ENCODE measurements around the gene PSMB8. TPM values are rescaled to one million over a fixed set of nuclear protein-coding genes. Genes with fewer than 3 reads are reported as not detected.

PSMB8 gene
- total and polyA plus RNA-seq, 2 of the 8 experiments (the other 6 are each of a cell fraction or from before 2014, with no cell fraction given) = 18.4 to 43.0 TPM

DNA sequence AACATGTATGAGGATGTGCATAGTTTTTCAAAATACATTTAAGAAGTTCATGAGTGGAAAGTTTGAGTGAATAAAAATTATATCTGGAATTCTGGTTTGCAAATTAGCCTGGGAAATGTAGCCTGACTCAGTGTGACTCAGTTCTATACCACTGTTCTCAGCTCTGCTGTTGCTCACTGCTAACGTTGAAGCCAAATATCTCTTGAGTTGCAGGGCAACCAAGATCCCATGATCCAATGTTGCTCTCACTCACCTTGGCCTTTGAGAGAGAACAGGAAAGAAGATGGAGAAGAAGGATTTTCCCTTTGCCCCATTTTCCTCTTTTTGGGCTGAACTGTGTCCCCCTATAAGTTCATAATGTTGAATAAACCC is 39.0 kb upstream of the PSMB8 start:
- Histone ChIP-seq H2AK5ac (ENCODE audit: low read depth, low read length) (no peak overlapping the region), H4K20me1 (replicated peaks in 1 of 2; ENCODE audit: control insufficient read depth in 1 of 2, insufficient read depth in 2 of 2, low read length in 2 of 2) (no peaks in the 10 kb centered on the region), H3K79me2 (ENCODE audit: control insufficient read depth in 1 of 2, insufficient read depth in 2 of 2, low read length in 2 of 2) (no peaks in the 10 kb centered on the region), H3K9me3 (ENCODE audit: insufficient read depth in 2 of 2, low read depth in 1 of 2, low read length in 1 of 2) (no peaks in the 10 kb centered on the region), H2AFZ (ENCODE audit: low read length) (no peak overlapping the region), H4K91ac (replicated peaks; ENCODE audit: insufficient read length, low read length) (no peak overlapping the region), H2BK120ac (replicated peaks; ENCODE audit: low read depth, low read length) (no peak overlapping the region), H3K4me1 (replicated peaks in 1 of 4; ENCODE audit: control insufficient read depth in 3 of 4, insufficient read depth in 4 of 4, low read length in 3 of 4) (no peaks in the 10 kb centered on the region), H2BK5ac (ENCODE audit: low read depth, low read length) (no peak overlapping the region), H4K5ac (ENCODE audit: insufficient read length, low read depth, low read length) (no peak overlapping the region), H4K8ac (ENCODE audit: extremely low read depth, insufficient read depth, low read length) (no peak overlapping the region), H3K23ac (ENCODE audit: insufficient read length) (no peak overlapping the region), H3K4ac (replicated peaks; ENCODE audit: insufficient read length, low read depth, low read length) (no peak overlapping the region), H3K4me3 (ENCODE audit: extremely low read depth in 1 of 4, insufficient read depth in 2 of 4, low read depth in 3 of 4, low read length in 4 of 4) (no peak overlapping the region), H3K27me3 (replicated peaks in 1 of 4; ENCODE audit: control insufficient read depth in 3 of 4, extremely low read depth in 1 of 4, insufficient read depth in 3 of 4, low read length in 3 of 4) (no peaks in the 10 kb centered on the region), H2BK20ac (ENCODE audit: low read length) (no peak overlapping the region), H3K18ac (ENCODE audit: extremely low read depth, low read length) (no peak overlapping the region), H3K23me2 (ENCODE audit: low read depth, low read length) (no peaks in the 10 kb centered on the region), H3K27ac (ENCODE audit: low read depth, low read length) (no peak overlapping the region), H3K14ac (ENCODE audit: insufficient read length) (no peak overlapping the region), H2BK15ac (ENCODE audit: low read length) (no peak overlapping the region), H3K4me2 (ENCODE audit: insufficient read depth in 1 of 2, low read depth in 2 of 2, low read length in 2 of 2) (no peak overlapping the region), H3K56ac (replicated peaks; ENCODE audit: insufficient read length, low read depth, low read length) (no peak overlapping the region), H3K9ac (replicated peaks in 1 of 4; ENCODE audit: extremely low read depth in 1 of 4, low read depth in 3 of 4, low read length in 3 of 4) (no peak overlapping the region), H3K36me3 (ENCODE audit: control insufficient read depth in 2 of 4, insufficient read depth in 4 of 4, low read length in 3 of 4) (no peaks in the 10 kb centered on the region), H2BK12ac (ENCODE audit: low read depth, low read length) (no peak overlapping the region), H3K79me1 (ENCODE audit: low read depth, low read length) (no peaks in the 10 kb centered on the region)
- TF ChIP-seq SRF (IDR thresholded peaks at IDR 0.05; ENCODE audit: low read depth, low read length) = no peak
- no peak for TF ChIP-seq SP2 (IDR thresholded peaks at IDR 0.05; ENCODE audit: low read length)
- TF ChIP-seq JUND (IDR thresholded peaks at IDR 0.05; ENCODE audit: low read length) = no peak
- TF ChIP-seq BCL11A (IDR thresholded peaks at IDR 0.05; ENCODE audit: low read depth in 2 of 2, low read length in 2 of 2) = no peak
- no peak for TF ChIP-seq EGR1 (IDR thresholded peaks at IDR 0.05; ENCODE audit: borderline replicate concordance, low read depth, low read length)
- TF ChIP-seq CREB1 (IDR thresholded peaks at IDR 0.05) = no peak
- TF ChIP-seq KDM5A (IDR thresholded peaks at IDR 0.05; ENCODE audit: low read length) = no peak
- TF ChIP-seq, protein P1, sequence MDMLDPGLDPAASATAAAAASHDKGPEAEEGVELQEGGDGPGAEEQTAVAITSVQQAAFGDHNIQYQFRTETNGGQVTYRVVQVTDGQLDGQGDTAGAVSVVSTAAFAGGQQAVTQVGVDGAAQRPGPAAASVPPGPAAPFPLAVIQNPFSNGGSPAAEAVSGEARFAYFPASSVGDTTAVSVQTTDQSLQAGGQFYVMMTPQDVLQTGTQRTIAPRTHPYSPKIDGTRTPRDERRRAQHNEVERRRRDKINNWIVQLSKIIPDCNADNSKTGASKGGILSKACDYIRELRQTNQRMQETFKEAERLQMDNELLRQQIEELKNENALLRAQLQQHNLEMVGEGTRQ (IDR thresholded peaks at IDR 0.05; ENCODE audit: low read length) = no peak
- TF ChIP-seq SP1 (IDR thresholded peaks at IDR 0.05; ENCODE audit: low read depth, low read length) = no peak
- no peak for TF ChIP-seq SIN3A (conservative IDR thresholded peaks at IDR 0.05 in 1 of 2, IDR thresholded peaks at IDR 0.05 in 1 of 2; ENCODE audit: low read depth in 1 of 2, low read length in 2 of 2)
- TF ChIP-seq RNF2 (IDR thresholded peaks at IDR 0.05; ENCODE audit: borderline replicate concordance, low read depth, low read length, missing control alignments, poor library complexity, severe bottlenecking) = no peak
- no peak for TF ChIP-seq NRF1 (IDR thresholded peaks at IDR 0.05; ENCODE audit: low read depth, low read length)
- TF ChIP-seq KDM4A (IDR thresholded peaks at IDR 0.05; ENCODE audit: low read depth, low read length, severe bottlenecking) = no peak
- ChIA-PET POLR2A (ENCODE audit: partially characterized antibody) (interaction anchor here (1.2 to 1.7 kb wide), 3 partner anchors 65 to 89 kb away, joined by 3 to 8 read pairs (median 4); no protein-coding TSS in a partner anchor), CTCF (ENCODE audit: partially characterized antibody) (interaction anchor here (0.6 to 1.7 kb wide), 6 partner anchors 11 to 102 kb away, joined by 3 to 11 read pairs (median 4); partner anchors contain the start of gene HLA-DMA)
- DNase-seq (ENCODE audit: low read depth in 1 of 2, low spot score in 2 of 2) (no peak), FAIRE-seq (no peak)
- WGBS, 2 experiments (ENCODE audit: extremely low coverage in 1 of 2, insufficient coverage in 1 of 2, insufficient read length in 1 of 2, insufficient replicate concordance in 2 of 2, low coverage in 1 of 2, low lambda C conversion rate in 2 of 2, missing lambda C conversion rate in 1 of 2) = 31% methylated on average over 1 of the region's 1 CpG; no CpG with 5 or more reads in 1 of the 2 experiments
